GM18502 (cell line): ENCODE measurements around the gene IL13.
A peak's percentile ranks its signal among the peaks of the same experiment; 100 is the strongest.

Experiments
- ATAC-seq: cut with Tn5 transposase; IDR thresholded peaks from one replicate; pipeline ENCODE4 v1.9.1; 2021; ENCODE audit warnings: mild to moderate bottlenecking; ENCODE audit not compliant: unreplicated experiment, poor library complexity

IL13 gene

DNA sequence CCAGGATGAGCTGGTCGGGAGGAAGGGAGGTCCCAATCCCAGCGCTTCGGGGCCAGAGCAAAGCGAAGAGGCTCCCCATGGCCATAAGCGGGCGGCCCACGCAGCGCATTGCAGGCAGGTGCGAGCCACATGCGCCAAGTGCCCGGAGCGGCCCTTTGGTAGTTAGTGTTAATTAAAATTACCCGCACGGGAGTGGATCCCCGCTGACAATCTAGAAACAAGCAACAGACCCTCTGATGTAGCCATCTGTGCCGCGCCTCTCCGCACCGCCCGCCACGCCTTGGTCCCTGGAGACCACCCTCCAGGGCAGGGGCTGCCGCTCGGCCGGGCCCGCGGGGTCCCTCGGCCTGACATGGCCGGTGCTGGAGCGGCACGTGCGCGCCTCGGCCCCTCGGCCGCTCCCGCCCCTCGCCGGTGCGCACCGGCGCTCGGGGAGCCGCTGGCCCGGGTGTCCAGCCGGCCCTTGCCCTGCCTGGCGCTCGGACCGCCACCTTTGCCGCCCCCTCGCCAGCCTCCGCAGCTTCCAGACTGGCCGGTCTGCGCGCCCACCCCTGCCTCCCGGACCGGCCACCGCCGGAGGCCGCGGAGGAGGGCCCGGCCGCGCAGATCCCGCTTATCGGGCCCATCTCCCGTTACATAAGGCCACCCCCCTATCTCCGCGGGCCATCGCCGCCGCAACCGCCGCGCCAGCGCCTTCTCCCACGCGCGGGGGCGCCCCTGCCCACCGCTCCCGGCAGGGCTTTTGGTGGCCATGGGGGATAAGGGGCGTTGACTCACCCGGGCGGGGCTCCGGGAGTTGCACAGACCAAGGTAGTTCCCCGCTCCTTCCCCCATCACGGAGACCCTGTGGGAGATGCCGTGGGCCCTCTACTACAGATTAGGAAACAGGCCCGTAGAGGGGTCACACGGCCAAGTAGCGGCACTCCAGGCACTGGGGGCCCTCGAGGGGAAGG is 1.9 kb upstream of the IL13 start:
- ATAC-seq, result no peak

DNA sequence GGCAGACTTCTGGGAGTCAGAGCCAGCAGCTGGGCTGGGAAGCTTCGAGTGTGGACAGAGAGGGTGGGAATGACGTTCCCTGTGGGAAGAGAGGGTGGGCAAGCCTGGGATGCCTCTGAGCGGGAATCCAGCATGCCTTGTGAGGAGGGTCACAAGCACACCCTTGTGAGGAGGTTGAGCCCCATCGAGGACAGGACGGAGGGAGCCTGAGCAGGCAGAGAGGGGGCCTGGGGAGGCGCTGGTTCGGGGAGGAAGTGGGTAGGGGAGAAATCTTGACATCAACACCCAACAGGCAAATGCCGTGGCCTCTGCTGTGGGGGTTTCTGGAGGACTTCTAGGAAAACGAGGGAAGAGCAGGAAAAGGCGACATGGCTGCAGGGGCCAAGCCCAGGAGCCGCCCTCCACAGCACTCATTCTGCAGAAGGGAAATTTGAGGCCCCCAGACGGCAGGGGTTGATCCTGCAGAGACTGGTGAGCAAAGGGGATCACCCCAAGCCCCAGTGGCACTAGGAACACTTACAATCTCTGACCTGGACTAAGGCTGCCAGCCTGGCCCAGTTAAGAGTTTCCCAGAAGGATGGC is 1.1 kb upstream of the IL13 start:
- no peak for ATAC-seq

DNA sequence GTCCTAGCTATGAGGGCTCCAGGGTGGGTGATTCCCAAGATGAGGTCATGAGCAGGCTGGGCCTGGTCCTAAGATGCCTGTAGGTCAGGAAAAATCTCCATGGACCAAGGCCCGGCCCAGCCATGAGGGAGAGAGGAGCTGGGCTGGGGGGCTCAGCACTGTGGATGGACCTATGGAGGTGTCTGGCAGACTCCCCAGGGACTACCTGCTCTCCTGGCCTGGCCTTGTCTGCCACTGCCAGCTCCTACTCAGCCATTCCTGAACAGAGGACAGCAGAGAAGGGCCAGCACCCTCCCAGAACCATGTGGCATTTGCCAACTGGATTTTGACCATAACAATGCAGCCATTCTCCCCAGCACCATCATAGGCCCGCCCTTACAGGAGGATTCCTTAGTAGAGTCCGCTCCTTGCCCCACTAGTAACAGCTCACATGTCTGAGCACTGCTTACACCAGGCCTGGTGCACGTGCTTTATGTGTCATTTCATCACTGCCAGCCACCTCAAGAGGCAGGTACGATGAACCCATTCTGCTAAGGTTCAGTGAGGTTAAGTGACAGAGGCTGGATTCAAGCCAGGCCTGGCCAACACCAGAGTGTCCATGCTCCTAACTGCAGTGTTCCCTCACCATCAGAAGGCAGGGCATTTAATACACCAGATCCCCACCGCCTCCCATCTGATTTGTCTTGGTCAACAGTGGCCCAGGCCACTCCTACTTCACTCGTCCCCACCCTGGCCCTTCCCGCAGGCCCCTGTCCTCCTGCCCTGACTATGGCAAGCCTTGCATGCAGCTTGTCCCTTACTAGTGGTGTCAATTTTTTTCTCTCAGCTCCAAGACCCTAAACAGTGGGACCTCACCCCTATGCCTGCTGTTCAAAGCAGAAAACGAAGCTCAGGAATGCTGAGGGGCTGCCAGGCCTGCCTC is 669 bp downstream of the IL13 start:
- no peak for ATAC-seq

DNA sequence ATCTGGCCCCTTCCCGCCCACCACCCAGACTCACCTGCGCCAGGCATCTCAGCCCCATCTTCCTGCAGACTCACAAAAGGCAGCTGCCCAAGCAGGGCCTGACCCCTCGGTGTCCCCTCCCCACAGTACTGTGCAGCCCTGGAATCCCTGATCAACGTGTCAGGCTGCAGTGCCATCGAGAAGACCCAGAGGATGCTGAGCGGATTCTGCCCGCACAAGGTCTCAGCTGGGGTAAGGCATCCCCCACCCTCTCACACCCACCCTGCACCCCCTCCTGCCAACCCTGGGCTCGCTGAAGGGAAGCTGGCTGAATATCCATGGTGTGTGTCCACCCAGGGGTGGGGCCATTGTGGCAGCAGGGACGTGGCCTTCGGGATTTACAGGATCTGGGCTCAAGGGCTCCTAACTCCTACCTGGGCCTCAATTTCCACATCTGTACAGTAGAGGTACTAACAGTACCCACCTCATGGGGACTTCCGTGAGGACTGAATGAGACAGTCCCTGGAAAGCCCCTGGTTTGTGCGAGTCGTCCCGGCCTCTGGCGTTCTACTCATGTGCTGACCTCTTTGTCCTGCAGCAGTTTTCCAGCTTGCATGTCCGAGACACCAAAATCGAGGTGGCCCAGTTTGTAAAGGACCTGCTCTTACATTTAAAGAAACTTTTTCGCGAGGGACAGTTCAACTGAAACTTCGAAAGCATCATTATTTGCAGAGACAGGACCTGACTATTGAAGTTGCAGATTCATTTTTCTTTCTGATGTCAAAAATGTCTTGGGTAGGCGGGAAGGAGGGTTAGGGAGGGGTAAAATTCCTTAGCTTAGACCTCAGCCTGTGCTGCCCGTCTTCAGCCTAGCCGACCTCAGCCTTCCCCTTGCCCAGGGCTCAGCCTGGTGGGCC is 1.9 kb downstream of the IL13 start:
- ATAC-seq, result no peak

DNA sequence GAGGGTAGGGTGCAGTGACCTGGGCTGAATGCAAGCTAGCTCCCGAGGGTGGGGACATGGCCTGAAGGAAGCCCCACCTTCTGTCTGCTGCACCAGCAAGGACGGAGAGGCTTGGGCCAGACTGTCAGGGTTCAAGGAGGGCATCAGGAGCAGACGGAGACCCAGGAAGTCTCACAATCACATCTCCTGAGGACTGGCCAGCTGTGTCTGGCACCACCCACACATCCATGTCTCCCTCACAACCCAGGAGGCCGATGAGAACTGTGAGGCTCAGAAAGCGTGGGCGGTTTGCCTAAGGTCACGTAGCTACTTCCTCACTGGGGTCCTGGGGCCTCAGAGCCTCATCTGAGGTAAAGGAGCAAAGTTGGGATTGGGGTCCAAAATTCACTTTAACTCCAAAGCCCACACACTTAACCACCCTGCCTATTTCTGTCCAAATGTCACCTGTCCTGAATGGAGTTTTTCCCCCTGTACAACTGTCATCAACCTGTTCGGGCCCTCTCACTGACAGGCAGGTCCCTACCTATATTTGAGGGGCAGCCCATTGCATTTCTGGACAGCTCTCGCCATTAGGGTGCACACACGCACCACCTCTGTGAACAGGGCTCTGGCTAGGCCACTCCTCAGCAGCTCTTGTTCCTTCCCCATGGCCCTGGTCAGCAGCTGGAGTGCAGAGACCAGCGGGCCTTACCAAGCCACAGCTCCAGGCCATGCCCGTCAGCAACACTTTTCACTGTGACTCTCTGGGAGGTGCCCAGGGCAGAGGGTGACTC is 3.4 kb downstream of the IL13 start:
- no peak for ATAC-seq

DNA sequence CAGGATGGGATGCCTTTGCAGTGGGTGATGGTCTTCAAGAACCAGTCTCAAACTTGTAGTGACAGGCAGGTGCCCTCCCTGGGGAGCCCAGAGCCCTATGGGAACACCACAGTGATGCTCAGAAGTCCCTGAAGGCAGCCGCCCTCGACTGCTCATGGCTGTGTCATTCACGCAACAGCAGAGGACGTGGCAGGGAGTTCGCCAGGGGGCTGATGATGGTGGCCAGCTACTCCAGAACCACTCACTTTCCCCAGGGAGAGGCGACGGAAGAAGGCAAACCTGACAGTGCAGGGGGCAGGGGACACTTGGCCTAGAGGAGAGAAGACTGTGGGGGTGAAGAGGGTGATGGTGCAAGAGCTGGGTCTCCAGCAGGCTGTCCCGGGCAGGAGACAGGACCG is 4.0 kb downstream of the IL13 start:
- no peak for ATAC-seq

DNA sequence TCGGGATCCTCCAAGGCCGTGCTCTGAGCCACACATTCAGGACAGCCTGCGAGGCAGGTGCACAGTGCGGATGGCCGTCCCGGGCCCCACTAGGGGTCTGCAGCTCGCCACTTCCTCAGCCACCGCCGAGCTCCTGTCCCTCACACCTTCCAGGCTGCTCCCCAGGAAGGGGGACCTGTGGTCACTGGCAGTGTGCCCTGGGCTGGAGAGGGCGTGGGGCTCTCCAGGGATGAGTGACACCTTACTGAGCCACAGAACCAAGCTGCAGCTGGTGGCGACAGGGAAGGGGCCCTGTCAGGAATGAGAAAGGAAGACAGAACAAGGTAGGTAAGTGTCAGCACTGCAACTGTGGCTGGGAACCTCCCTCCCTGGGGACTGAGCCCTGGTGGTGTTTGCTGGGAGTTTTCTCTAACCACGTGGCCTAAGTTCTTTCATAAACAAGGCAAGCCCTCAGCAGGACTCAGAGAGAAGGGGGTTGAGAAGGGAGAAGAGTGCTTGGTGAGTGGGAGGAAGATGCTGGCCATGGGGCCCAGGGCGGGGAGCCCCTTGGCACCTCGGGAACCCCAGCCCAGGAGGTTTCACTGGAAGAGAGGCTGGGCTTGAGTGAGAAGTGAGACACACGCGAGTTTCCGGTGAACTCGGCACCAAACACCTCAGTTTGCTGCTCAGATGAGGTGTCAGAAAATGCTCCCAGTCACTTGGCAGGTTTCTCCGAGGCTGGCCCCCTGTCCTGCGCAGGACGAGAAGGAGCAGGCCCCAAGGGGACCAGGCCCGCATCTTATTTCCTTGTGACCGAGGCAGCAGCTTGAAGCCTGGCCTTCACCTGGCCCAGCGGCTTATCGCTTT is 5.2 kb downstream of the IL13 start:
- ATAC-seq, result peak; percentile 74

DNA sequence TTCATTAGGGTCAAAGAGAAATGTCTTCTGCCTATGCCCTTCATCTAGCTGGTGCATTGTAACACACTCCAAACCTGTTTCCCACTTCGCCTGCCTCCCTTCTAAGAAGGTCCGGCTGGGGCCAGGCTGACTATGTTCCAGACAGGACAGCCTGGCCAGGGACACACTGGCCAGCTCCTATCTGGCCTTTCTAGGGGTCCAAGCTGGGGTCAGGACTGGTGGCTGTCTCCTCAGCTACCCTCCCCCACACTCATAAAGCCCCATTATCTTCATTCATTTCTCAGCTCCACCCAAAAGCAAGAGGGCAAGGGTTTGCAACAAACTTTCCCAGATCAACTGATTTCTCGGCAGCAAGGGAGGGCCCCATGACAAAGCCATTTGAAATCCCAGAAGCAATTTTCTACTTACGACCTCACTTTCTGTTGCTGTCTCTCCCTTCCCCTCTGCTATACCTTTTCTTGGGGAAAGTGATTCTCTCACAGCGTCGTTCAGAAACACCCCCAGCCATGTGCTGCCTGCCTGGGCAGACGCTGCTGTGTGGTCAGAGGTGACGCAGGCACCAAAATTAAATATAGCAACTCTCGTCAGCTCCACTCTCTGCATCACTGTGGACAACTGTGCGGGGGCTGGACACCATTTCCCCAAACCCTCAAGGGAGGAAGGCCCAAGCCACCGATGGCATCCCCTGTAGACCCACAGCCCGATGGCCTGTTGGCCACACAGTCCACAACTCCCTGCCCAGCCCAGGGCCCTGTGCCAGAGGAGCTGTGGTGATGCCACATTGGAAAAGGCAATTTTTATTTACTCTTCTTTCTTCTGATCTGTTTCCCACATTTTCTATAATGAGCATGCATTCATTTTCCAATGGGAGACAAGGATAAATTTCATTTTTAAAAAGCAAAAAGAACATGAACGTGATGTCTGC is 6.1 kb downstream of the IL13 start:
- peak; percentile 55 for ATAC-seq

DNA sequence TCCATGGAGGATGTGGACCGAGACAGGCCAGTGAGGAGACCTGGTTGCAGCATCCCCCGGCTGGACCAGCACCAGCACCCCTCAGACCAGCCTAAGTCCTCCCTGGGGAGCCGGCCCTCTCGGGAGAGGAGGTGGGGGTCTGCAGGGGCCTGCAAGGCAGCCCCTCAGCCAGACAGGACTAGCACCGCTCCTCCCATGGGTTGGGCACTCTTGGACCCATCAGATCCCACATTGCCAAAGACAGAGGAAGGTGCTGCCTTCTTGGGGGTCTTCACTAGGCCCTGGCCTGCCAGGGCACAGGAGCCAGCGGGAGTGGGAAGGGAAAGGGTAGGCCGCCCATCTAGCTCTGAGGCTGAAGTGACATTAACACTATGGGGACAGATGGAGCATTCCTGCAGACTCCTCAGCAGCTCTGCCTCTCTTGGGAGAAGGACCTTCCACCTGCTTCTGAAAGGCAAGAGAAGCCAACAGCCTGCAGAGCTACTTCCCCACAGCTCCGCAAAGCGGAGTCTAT is 6.8 kb downstream of the IL13 start:
- ATAC-seq, result no peak

DNA sequence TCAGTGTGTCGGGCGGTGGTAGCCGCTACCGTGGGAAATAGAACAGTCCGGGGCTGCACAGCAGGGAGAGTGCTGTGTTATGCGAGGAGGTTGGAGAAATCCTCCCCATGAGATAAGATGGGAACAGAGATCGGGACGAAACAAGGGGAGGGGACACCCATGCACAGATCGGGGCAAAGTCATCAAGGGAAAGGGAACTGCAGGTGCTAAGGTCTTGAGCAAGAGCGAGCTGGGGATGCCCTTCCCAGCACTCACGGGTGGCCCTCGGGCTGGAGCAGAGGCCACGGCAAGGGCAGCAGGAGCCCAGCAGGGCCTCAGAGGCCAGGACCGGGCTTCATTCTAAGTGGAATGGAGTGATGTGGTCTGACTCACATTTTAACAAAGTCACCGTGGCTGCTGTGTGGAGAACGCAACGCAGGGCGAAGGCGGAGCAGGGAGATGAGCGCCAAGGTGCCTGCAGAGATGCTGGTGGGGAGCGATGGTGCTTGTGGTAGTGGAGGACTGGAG is 7.7 kb downstream of the IL13 start:
- ATAC-seq, result no peak

DNA sequence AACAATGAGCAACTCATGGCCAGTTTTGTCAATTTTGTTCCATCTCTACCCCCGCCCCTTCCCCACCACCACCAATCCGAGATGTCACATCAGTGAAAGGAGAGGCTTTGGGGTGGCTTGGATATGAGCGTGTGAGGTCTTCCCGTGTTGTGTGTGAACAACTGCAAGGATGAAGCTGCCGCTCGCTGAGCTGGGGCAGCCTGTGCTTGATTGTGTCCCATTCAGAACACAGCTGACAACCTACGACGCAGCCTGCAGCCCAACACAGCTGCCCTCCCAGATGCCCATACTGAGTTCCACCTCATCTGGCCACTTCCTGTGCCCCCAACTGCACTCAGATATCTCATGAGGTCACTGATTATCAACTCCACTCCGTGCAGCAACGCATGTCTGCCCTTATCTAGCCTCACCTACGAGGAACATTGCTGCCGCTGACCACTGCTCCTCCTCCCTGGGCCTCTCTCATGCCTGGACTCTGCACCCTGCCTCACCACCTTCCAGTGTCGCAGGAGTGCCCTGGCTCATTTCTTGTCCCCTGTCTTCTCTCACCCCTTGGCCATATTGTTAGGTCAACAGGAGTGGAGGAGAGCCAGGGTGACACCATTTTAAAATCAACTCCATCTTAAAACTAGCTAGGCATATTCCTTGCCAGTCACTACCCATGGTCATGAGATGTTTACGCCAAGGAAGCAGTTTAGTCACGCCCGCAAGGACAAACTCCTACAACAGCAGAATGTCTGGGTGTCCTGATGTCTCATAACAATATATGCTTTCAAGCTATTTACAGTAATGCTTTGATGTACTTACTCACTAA is 8.5 kb downstream of the IL13 start:
- ATAC-seq, result no peak

DNA sequence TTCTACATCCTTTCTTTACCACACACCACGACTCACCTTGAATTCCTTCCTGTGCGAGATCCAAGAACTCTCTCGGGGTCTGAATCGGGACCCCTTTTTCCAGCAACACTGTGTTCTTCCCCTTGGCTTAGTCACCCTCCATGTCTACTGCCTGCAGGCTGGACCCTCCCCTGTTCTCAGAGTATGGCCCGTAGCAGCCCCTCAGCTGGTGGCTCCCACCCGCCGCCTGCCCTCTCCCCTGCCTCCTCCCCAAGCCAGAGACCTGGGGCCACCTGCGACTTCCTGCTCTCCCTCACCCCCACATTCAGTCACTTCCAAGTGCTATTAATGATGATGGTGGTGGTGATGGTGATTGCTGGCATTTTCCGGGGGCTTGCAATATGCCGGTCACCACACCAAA is 9.3 kb downstream of the IL13 start:
- ATAC-seq, result no peak

DNA sequence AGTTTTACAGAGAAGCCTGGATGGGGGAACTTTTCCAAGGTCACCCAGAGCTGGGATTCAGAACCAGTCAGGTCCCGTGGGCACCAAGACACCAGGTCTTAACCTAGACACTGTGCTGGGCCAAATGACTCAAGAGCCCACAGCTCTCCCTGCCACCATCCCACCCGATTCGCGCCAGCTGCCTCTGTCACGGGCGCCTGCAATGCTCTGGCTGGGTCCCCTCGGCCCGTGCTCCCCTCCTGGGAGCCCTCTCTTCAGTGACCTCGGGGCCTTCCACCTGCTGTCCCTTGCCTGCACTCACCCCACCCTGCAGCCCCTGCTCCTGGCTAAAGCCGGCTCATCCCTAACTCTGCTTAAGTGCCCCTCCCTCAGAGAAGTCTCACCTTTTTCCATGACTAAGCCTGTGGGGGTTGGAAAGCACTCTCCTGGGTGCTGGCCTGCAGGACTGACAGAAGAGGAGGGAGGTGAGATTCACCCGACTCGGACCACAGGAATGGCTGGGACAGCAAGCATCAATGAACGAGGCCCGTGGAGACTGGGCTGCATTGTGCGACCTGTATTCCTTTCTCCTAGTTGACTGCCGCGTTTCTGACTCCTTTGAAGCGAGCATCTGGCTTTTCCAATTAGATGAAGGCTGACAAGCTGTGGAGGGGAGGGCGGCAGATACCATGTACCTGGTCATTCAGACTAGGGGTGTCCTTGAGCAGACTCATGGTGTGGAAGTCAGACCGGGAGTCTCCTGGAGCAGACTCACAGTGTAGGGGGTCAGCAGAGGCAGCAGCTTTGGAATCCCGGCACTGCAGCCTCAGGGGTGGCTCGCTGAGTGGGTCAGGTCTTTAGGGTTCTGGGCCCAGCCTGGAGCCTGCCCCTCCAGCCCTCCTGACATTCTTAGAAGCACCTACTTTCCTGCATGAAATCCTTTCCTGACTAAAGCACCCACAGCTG is 10.1 kb downstream of the IL13 start:
- no peak for ATAC-seq

DNA sequence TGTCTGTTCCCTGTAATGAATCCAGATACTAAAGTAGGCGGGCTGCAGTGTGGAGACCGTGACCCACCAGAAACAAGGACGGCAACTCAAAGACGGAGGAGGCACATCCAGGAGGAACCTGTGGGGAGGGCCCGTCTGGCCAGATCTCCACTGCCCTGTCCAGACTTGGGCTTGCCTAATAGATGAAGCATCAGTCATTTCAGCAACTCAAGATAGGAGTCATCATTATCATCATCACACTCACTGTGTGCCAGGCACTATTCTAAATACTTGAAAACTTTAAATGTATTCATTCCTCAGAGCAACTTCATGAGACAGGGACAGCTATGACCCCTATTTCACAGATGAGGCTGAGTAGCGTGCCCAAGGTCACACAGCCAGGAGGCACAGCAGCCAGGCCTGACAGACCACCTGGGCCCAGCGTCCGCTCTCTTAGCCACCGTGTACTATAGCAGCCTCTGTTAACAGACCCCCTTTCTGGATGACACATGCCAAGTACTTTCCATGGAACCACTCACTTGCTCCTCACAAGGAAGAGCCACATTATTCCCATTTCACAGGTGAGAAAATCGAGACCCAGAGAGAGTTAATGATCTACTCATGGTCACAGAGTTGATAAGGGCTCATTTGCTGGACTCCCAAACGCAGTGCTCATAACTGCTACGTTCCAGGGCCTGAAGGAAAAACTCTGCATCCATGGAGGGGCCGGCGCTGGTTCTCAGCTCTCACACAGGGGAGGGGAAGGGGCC is 10.9 kb downstream of the IL13 start:
- ATAC-seq, result no peak
